HepG2 (cell line): Measurements from ENCODE around the gene KCNJ5. TPM values are rescaled to one million over a fixed set of nuclear protein-coding genes. Genes with fewer than 3 reads are reported as not detected.

Experiments
- ATAC-seq: fragments of 200-7000 bp; cut with Tn5 transposase; 3 replicates; pipeline ENCODE4 v1.9.1; 2020; ENCODE audit warnings: mild to moderate bottlenecking, moderate library complexity
- BruUV-seq: library from RNA; stranded (reverse); fragments of 400-500 nt; replicated peaks from 2 replicates; lab custom pipeline; 2021; lab: Mats Ljungman, UMichigan
- CTCF ChIA-PET: fragments of 300-600 bp; formaldehyde crosslinking; extraction: SDS; loops from one replicate; lab custom pipeline; 2021; ENCODE audit warnings: low total read pairs, inconsistent platforms, low intra/inter-chr PET ratio; lab: Yijun Ruan, JAX
- POLR2A ChIA-PET: fragments of 350-600 bp; sonication (Branson Sonifier 250); formaldehyde crosslinking; loops from one replicate; lab custom pipeline; 2020; ENCODE audit warnings: antibody characterized with exemption, inconsistent platforms; lab: Yijun Ruan, JAX
- DNase-seq: peaks from one replicate; pipeline ENCODE4 v3.0.0-alpha.2; 2015; ENCODE audit warnings: low spot score
- FAIRE-seq: peaks from 3 replicates; lab custom pipeline; 2011; peaks lifted over from hg19 to GRCh38; lab: Jason Lieb, UNC
- H2AFZ ChIP-seq: one replicate; pipeline ENCODE4 v1.6.1; 2011; ENCODE audit warnings: low read length, inconsistent platforms
- H3K27ac ChIP-seq: fragments of 300-600 bp; 3 replicates; pipeline ENCODE4 v1.8.0; 2011; ENCODE audit warnings: mixed run types, mild to moderate bottlenecking, mixed read lengths, low read length, inconsistent platforms; ENCODE audit not compliant: insufficient read depth; ENCODE audit errors: extremely low read length
- H3K27me3 ChIP-seq, 2 experiments: fragments of 200-600 bp in 1 of 2; 2 replicates in 1 of 2; 3 replicates in 1 of 2; pipeline versions ENCODE4 v1.6.0 to v1.8.0; 2011; ENCODE audit warnings: low read length in 2 of 2, mild to moderate bottlenecking in 2 of 2, moderate library complexity in 2 of 2, inconsistent platforms in 1 of 2; ENCODE audit not compliant: insufficient read depth in 2 of 2, control insufficient read depth in 1 of 2
- H3K36me3 ChIP-seq, 2 experiments: fragments of 200-600 bp in 1 of 2; replicated peaks in 1 of 2; 2 replicates in 1 of 2; 3 replicates in 1 of 2; pipeline versions ENCODE4 v1.5.1 to v1.8.0; 2011; ENCODE audit warnings: low read length in 2 of 2, inconsistent platforms in 1 of 2; ENCODE audit not compliant: insufficient read depth in 2 of 2, control insufficient read depth in 1 of 2
- H3K4me1 ChIP-seq: 2 replicates; pipeline ENCODE4 v1.5.1; 2012; ENCODE audit warnings: low read length, inconsistent platforms; ENCODE audit not compliant: insufficient read depth
- H3K4me2 ChIP-seq: 2 replicates; pipeline ENCODE4 v1.6.0; 2011; ENCODE audit warnings: low read depth, low read length, inconsistent platforms
- H3K4me3 ChIP-seq, 3 experiments: fragments of 200-600 bp in 1 of 3; sonication (generic), shearing (Covaris generic) in 1 of 3; replicated peaks in 1 of 3; 2 replicates each; pipeline ENCODE4 v1.5.1; 2011 to 2016; ENCODE audit warnings: low read length in 3 of 3, inconsistent platforms in 2 of 3, low read depth in 2 of 3, mild to moderate bottlenecking in 2 of 3, control low read depth in 1 of 3, mixed read lengths in 1 of 3; ENCODE audit not compliant: insufficient read depth in 1 of 3
- H3K79me2 ChIP-seq: one replicate; pipeline ENCODE4 v1.6.1; 2011; ENCODE audit warnings: low read length, inconsistent platforms; ENCODE audit not compliant: insufficient read depth
- H3K9ac ChIP-seq: 2 replicates; pipeline ENCODE4 v1.6.0; 2011; ENCODE audit warnings: mild to moderate bottlenecking, low read depth, low read length, inconsistent platforms; ENCODE audit not compliant: insufficient read depth
- H3K9me3 ChIP-seq: 2 replicates; pipeline ENCODE4 v1.5.1; 2012; ENCODE audit warnings: mild to moderate bottlenecking, low read length
- H4K20me1 ChIP-seq: 2 replicates; pipeline ENCODE4 v1.6.0; 2011; ENCODE audit warnings: inconsistent platforms, mild to moderate bottlenecking, low read length, moderate library complexity; ENCODE audit not compliant: insufficient read depth
- KDM4B ChIP-seq: sonication (generic); formaldehyde crosslinking; IDR thresholded peaks from 2 replicates; pipeline ENCODE4 v1.4.0; 2020; ENCODE audit warnings: missing genetic modification reagents
- KLF11 ChIP-seq: IDR thresholded peaks from 2 replicates; pipeline ENCODE4 v1.6.1; 2016; ENCODE audit warnings: missing compliant biosample characterization
- KLF16 ChIP-seq, 2 experiments: sonication (generic) in 1 of 2; formaldehyde crosslinking in 1 of 2; IDR thresholded peaks; 2 replicates each; pipeline versions ENCODE4 v1.6.1 to v1.8.0; 2016 to 2023; ENCODE audit warnings: missing genetic modification reagents in 2 of 2, missing compliant biosample characterization in 1 of 2
- MBD4 ChIP-seq: IDR thresholded peaks from 2 replicates; pipeline ENCODE4 v1.6.1; 2012; ENCODE audit warnings: low read length, inconsistent platforms, borderline replicate concordance
- MED8 ChIP-seq: sonication (generic); formaldehyde crosslinking; IDR thresholded peaks from 2 replicates; pipeline ENCODE4 v1.8.1; 2023; ENCODE audit warnings: mild to moderate bottlenecking, missing genetic modification reagents; ENCODE audit not compliant: insufficient replicate concordance
- NCOA5 ChIP-seq: sonication (generic); formaldehyde crosslinking; IDR thresholded peaks from 2 replicates; pipeline ENCODE4 v1.4.0; 2020; ENCODE audit warnings: missing genetic modification reagents
- RARA ChIP-seq: IDR thresholded peaks from 2 replicates; pipeline ENCODE4 v1.6.1; 2016; ENCODE audit warnings: missing genetic modification reagents, missing compliant biosample characterization
- RBM22 ChIP-seq: fragments of 200-400 bp; formaldehyde crosslinking; optimal IDR thresholded peaks from 2 replicates; pipeline ENCODE3; 2017; ENCODE audit warnings: mild to moderate bottlenecking, low read length, moderate library complexity
- RCOR2 ChIP-seq: IDR thresholded peaks from 2 replicates; pipeline ENCODE4 v1.6.1; 2016; ENCODE audit warnings: missing biosample characterization, missing genetic modification reagents
- ZNF451 ChIP-seq: sonication (generic); formaldehyde crosslinking; IDR thresholded peaks from 2 replicates; pipeline ENCODE4 v1.5.0; 2020; ENCODE audit warnings: mild to moderate bottlenecking, missing genetic modification reagents
- ZNF547 ChIP-seq: sonication (generic); formaldehyde crosslinking; IDR thresholded peaks from 2 replicates; pipeline ENCODE4 v1.5.1; 2020; ENCODE audit warnings: mild to moderate bottlenecking, missing genetic modification reagents
- ZNF619 ChIP-seq: sonication (generic); formaldehyde crosslinking; IDR thresholded peaks from 2 replicates; pipeline ENCODE4 v1.4.0; 2020; ENCODE audit warnings: mild to moderate bottlenecking, missing genetic modification reagents
- ZNF7 ChIP-seq: IDR thresholded peaks from 2 replicates; pipeline ENCODE4 v1.6.1; 2016; ENCODE audit warnings: missing biosample characterization, missing genetic modification reagents
- WGBS: methylation state at CpG from one replicate; pipeline ENCODE4 v1.1.6; 2017; ENCODE audit warnings: low lambda C conversion rate; 5-methylcytosine and 5-hydroxymethylcytosine counted together
- in situ Hi-C: cut with HindIII; loops from 2 replicates; pipeline ENCODE4 v1.10.0; 2017; ENCODE audit warnings: low pct_unique_long_range_greater_than_20kb; ENCODE audit not compliant: extremely low pct_ligation_motif_present
- intact Hi-C: fragments of 100-400 bp; cut with micrococcal nuclease; formaldehyde crosslinking; loops from one replicate; pipeline ENCODE4 v1.10.0; 2022; ENCODE audit not compliant: unreplicated experiment
- polyA plus RNA-seq, 8 experiments: library from polyadenylated mRNA; depleted of rRNA in 3 of 8; stranded (reverse) in 7 of 8; unstranded in 1 of 8; fragments of >200 nt; fragmentation: Illumina TruSeq in 4 of 8; extraction: Trizol in 4 of 8; gene quantifications; 2 replicates each; pipeline versions ENCODE4 v1.2.1 to v1.2.3, GENCODE V29; 2011 to 2016; ENCODE audit warnings: low read depth in 4 of 8, missing spikeins in 1 of 8, mixed read lengths in 1 of 8; ENCODE audit not compliant: insufficient read depth in 1 of 8
- total RNA-seq, 5 experiments: library from RNA; depleted of rRNA; stranded (reverse); fragments of >200 nt; fragmentation: Illumina TruSeq; extraction: Trizol; gene quantifications; 2 replicates each; pipeline ENCODE4 v1.2.3, GENCODE V29; 2016; ENCODE audit warnings: low read depth in 1 of 5
- TF ChIP-seq, protein P1 (sequence below): sonication (generic); formaldehyde crosslinking; IDR thresholded peaks from 2 replicates; pipeline ENCODE4 v1.4.0; 2020; ENCODE audit warnings: missing genetic modification reagents
- TF ChIP-seq, protein P2 (sequence below): sonication (generic); formaldehyde crosslinking; IDR thresholded peaks from 2 replicates; pipeline ENCODE4 v1.4.0; 2020; ENCODE audit warnings: missing genetic modification reagents
- TF ChIP-seq, protein P3 (sequence below): sonication (generic); formaldehyde crosslinking; IDR thresholded peaks from 2 replicates; pipeline ENCODE4 v1.5.1; 2020; ENCODE audit warnings: mild to moderate bottlenecking, missing genetic modification reagents, borderline replicate concordance

The KCNJ5 gene
- total and polyA plus RNA-seq, 2 of the 13 experiments (the other 11 are each of a cell fraction or from before 2014, with no cell fraction given) = not detected

DNA sequence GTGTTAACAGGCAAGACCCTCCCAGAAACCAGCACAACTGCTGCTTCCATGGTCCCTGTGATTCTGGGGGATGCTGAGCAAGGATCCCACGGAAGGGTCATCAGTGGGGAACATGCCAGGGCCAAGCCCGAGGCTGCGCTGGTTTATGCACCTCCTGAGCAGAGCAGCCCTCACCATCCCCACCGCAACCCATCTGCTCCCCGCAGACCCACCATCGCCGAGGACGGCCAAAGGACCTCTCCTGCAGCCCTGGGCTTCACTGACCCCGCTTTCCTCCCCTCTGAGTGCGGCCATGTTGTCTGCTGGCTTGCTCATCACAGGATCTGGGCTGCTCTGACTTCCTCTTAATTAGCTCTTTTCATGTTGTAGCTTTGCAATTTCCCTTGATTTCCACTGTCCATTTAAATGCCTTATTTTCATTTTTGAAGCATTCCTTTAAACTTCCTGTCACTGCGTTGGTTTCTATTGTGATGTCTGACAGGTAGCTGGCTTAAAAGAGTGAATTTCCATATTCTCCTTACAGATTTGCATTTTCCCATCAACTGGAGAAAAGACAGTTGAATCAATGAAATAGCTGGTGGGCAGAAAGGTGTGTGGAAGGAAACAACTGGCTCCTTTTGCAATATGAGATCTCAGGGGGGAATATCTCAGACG, 36.7 kb downstream of the KCNJ5 start:
- POLR2A ChIA-PET = no interaction called here
- BruUV-seq = no TSS peak
- WGBS = 14% methylated on average over 7 of the region's 12 CpGs

DNA sequence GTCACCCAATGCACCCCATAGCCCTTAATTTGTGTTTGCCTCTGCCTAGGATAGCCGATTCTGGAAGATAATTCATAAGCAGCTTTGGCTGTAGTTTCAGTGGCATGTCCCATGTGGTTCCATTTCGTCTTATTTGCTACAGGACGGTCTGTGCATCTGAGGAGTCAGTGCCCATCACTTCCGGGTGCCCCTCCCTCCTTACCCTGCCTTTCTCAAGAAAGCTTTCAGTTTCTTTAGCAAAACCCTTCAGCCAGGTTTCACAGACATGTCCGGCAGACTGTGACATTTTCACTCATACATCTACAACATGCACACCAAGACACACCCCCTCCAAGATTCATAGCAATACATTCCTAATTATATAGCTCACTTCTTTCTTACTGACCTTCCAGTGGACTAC, 37.2 kb downstream of the KCNJ5 start:
- intact Hi-C loops = no loop called here
- WGBS = 30% methylated on average over 5 of the region's 5 CpGs
- Histone ChIP-seq H3K4me2 (no peak overlapping the region), H3K79me2 (no peaks in the 10 kb centered on the region), H3K27me3 (peaks cover 1 to 37% of the 10 kb centered on the region in 2 experiments), H4K20me1 (no peaks in the 10 kb centered on the region), H3K9me3 (no peaks in the 10 kb centered on the region), H3K27ac (no peak overlapping the region), H3K36me3 (no peaks in the 10 kb centered on the region), H3K4me1 (no peaks in the 10 kb centered on the region), H3K9ac (no peak overlapping the region), H3K4me3 (no peak overlapping the region), H2AFZ (no peak overlapping the region)
- no peak for FAIRE-seq
- ATAC-seq = no peak
- no peak for DNase-seq
- in situ Hi-C loops = no loop called here
- BruUV-seq = no TSS peak
- ChIA-PET CTCF (no interaction called here), POLR2A (no interaction called here)
- TF ChIP-seq KDM4B (CRISPR knock-in tag) = no peak
- TF ChIP-seq, protein P1, sequence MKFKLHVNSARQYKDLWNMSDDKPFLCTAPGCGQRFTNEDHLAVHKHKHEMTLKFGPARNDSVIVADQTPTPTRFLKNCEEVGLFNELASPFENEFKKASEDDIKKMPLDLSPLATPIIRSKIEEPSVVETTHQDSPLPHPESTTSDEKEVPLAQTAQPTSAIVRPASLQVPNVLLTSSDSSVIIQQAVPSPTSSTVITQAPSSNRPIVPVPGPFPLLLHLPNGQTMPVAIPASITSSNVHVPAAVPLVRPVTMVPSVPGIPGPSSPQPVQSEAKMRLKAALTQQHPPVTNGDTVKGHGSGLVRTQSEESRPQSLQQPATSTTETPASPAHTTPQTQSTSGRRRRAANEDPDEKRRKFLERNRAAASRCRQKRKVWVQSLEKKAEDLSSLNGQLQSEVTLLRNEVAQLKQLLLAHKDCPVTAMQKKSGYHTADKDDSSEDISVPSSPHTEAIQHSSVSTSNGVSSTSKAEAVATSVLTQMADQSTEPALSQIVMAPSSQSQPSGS (CRISPR knock-in tag) = no peak
- TF ChIP-seq ZNF7 (CRISPR knock-in tag) = no peak
- TF ChIP-seq RBM22 = no peak
- no peak for TF ChIP-seq ZNF451
- TF ChIP-seq NCOA5 (CRISPR knock-in tag) = no peak
- no peak for TF ChIP-seq ZNF547
- TF ChIP-seq RCOR2 (CRISPR knock-in tag) = no peak
- no peak for TF ChIP-seq MED8 (CRISPR knock-in tag)
- no peak for TF ChIP-seq KLF16 (CRISPR knock-in tag; IDR thresholded peaks at IDR 0.05)
- no peak for TF ChIP-seq RARA

More for the DNA sequence above, 36.7 kb downstream of the KCNJ5 start:
- no peak overlapping the region for H3K27ac ChIP-seq
- H3K9ac ChIP-seq = no peak overlapping the region
- intact Hi-C loops = no loop called here
- peaks cover 1 to 37% of the 10 kb centered on the region in 2 experiments for H3K27me3 ChIP-seq
- no peaks in the 10 kb centered on the region for H3K9me3 ChIP-seq
- no peak for ATAC-seq
- no peaks in the 10 kb centered on the region for H3K36me3 ChIP-seq
- in situ Hi-C loops = no loop called here
- no peaks in the 10 kb centered on the region for H3K79me2 ChIP-seq
- H3K4me1 ChIP-seq = no peaks in the 10 kb centered on the region
- no peak overlapping the region for H3K4me2 ChIP-seq
- TF ChIP-seq, protein P2, sequence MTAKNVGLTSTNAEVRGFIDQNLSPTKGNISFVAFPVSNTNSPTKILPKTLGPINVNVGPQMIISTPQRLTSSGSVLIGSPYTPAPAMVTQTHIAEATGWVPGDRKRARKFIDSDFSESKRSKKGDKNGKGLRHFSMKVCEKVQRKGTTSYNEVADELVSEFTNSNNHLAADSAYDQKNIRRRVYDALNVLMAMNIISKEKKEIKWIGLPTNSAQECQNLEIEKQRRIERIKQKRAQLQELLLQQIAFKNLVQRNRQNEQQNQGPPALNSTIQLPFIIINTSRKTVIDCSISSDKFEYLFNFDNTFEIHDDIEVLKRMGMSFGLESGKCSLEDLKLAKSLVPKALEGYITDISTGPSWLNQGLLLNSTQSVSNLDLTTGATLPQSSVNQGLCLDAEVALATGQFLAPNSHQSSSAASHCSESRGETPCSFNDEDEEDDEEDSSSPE = no peak
- TF ChIP-seq MBD4 (no peak), ZNF619 (no peak), KLF11 (no peak)
- TF ChIP-seq, protein P3, sequence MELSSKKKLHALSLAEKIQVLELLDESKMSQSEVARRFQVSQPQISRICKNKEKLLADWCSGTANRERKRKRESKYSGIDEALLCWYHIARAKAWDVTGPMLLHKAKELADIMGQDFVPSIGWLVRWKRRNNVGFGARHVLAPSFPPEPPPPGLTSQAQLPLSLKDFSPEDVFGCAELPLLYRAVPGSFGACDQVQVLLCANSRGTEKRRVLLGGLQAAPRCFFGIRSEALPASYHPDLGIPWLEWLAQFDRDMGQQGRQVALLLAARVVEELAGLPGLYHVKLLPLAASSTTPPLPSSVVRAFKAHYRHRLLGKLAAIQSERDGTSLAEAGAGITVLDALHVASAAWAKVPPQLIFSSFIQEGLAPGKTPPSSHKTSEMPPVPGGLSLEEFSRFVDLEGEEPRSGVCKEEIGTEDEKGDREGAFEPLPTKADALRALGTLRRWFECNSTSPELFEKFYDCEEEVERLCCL (CRISPR knock-in tag) = no peak
- no peaks in the 10 kb centered on the region for H4K20me1 ChIP-seq
- DNase-seq = no peak
- CTCF ChIA-PET = no interaction called here
- no peak for FAIRE-seq
- H3K4me3 ChIP-seq = no peak overlapping the region
- no peak overlapping the region for H2AFZ ChIP-seq
